Measurements from ENCODE around the gene DIP2C.
A peak's percentile ranks its signal among the peaks of the same experiment; 100 is the strongest.
"Not testable (repeated sequence)": the region's sequence is repeated elsewhere in the genome, so short reads cannot be mapped to it uniquely, and the experiment has no call there.

The DIP2C gene

GRCh38 chr10:269440-270074 is 419.9 kb downstream of the DIP2C start:
- Mint-ChIP-seq H3K36me3 (no peaks in the 10 kb centered on the region), H3K4me1 (ENCODE audit: low read depth) (no peaks in the 10 kb centered on the region), H3K27me3 (no peaks in the 10 kb centered on the region), H3K27ac (no peak overlapping the region), H3K4me3 (no peak overlapping the region), H3K9me3 (ENCODE audit: low read depth) (no peaks in the 10 kb centered on the region)

- H3K27me3 Mint-ChIP-seq, result no peaks in the 10 kb centered on the region
- no peak overlapping the region for H3K27ac Mint-ChIP-seq
- no peaks in the 10 kb centered on the region for H3K9me3 Mint-ChIP-seq (ENCODE audit: low read depth)
- no peaks in the 10 kb centered on the region for H3K4me1 Mint-ChIP-seq (ENCODE audit: low read depth)
- H3K36me3 Mint-ChIP-seq, result no peaks in the 10 kb centered on the region
- no peak overlapping the region for H3K4me3 Mint-ChIP-seq
Observed at GRCh38 chr10:267705-268104, 421.8 kb downstream of the DIP2C start.

- H3K36me3 Mint-ChIP-seq, result no peaks in the 10 kb centered on the region
- no peaks in the 10 kb centered on the region for H3K9me3 Mint-ChIP-seq (ENCODE audit: low read depth)
- no peaks in the 10 kb centered on the region for H3K4me1 Mint-ChIP-seq (ENCODE audit: low read depth)
- no peak overlapping the region for H3K27ac Mint-ChIP-seq
- no peaks in the 10 kb centered on the region for H3K27me3 Mint-ChIP-seq
- H3K4me3 Mint-ChIP-seq, result no peak overlapping the region
Observed at GRCh38 chr10:266974-267425, 422.5 kb downstream of the DIP2C start.

GRCh38 chr10:265816-266588 is 423.5 kb downstream of the DIP2C start:
- not testable (repeated sequence) for H3K9me3 Mint-ChIP-seq (ENCODE audit: low read depth); H3K27me3 Mint-ChIP-seq; H3K36me3 Mint-ChIP-seq; H3K4me1 Mint-ChIP-seq (ENCODE audit: low read depth); H3K27ac Mint-ChIP-seq; H3K4me3 Mint-ChIP-seq

GRCh38 chr10:265074-265440 is 424.4 kb downstream of the DIP2C start:
- H3K9me3 Mint-ChIP-seq (ENCODE audit: low read depth); H3K27ac Mint-ChIP-seq: not testable (repeated sequence)

GRCh38 chr10:264160-265073 is 425.1 kb downstream of the DIP2C start:
- not testable (repeated sequence) for H3K4me3 Mint-ChIP-seq; H3K27me3 Mint-ChIP-seq; H3K4me1 Mint-ChIP-seq (ENCODE audit: low read depth); H3K36me3 Mint-ChIP-seq; H3K9me3 Mint-ChIP-seq (ENCODE audit: low read depth); H3K27ac Mint-ChIP-seq

More at GRCh38 chr10:265074-265440, 424.4 kb downstream of the DIP2C start:
- H3K27me3 Mint-ChIP-seq; H3K4me3 Mint-ChIP-seq; H3K4me1 Mint-ChIP-seq (ENCODE audit: low read depth); H3K36me3 Mint-ChIP-seq: not testable (repeated sequence)

GRCh38 chr10:260819-261429 is 428.5 kb downstream of the DIP2C start:
- no peaks in the 10 kb centered on the region for H3K36me3 Mint-ChIP-seq
- no peaks in the 10 kb centered on the region for H3K9me3 Mint-ChIP-seq (ENCODE audit: low read depth)

GRCh38 chr10:251982-252582 is 437.4 kb downstream of the DIP2C start:
- Mint-ChIP-seq H3K27me3 (no peaks in the 10 kb centered on the region), H3K4me1 (ENCODE audit: low read depth) (no peaks in the 10 kb centered on the region), H3K27ac (no peak overlapping the region), H3K4me3 (no peak overlapping the region), H3K9me3 (ENCODE audit: low read depth) (no peaks in the 10 kb centered on the region), H3K36me3 (peaks cover 14% of the 10 kb centered on the region)

More at GRCh38 chr10:260819-261429, 428.5 kb downstream of the DIP2C start:
- Mint-ChIP-seq H3K4me1 (ENCODE audit: low read depth) (no peaks in the 10 kb centered on the region), H3K4me3 (no peak overlapping the region), H3K27ac (no peak overlapping the region), H3K27me3 (no peaks in the 10 kb centered on the region)

- Mint-ChIP-seq H3K4me1 (ENCODE audit: low read depth) (no peaks in the 10 kb centered on the region), H3K27ac (no peak overlapping the region), H3K36me3 (peaks cover 16% of the 10 kb centered on the region), H3K9me3 (ENCODE audit: low read depth) (no peaks in the 10 kb centered on the region), H3K4me3 (no peak overlapping the region), H3K27me3 (no peaks in the 10 kb centered on the region)
Observed at GRCh38 chr10:248307-248706, 441.2 kb downstream of the DIP2C start.

- H3K9me3 Mint-ChIP-seq (ENCODE audit: low read depth), result no peaks in the 10 kb centered on the region
- peaks cover 13% of the 10 kb centered on the region for H3K36me3 Mint-ChIP-seq
- H3K27ac Mint-ChIP-seq, result no peak overlapping the region
- no peaks in the 10 kb centered on the region for H3K4me1 Mint-ChIP-seq (ENCODE audit: low read depth)
- no peaks in the 10 kb centered on the region for H3K27me3 Mint-ChIP-seq
- H3K4me3 Mint-ChIP-seq, result no peak overlapping the region
Observed at GRCh38 chr10:247480-247879, 442.0 kb downstream of the DIP2C start.

GRCh38 chr10:246431-246830 is 443.0 kb downstream of the DIP2C start:
- Mint-ChIP-seq H3K4me1 (ENCODE audit: low read depth) (no peaks in the 10 kb centered on the region), H3K9me3 (ENCODE audit: low read depth) (no peaks in the 10 kb centered on the region), H3K27ac (no peak overlapping the region), H3K36me3 (peaks cover 13% of the 10 kb centered on the region), H3K4me3 (no peak overlapping the region), H3K27me3 (no peaks in the 10 kb centered on the region)

- H3K4me3 Mint-ChIP-seq, result no peak overlapping the region
- H3K27ac Mint-ChIP-seq, result peak overlapping the region; percentile 41
- no peaks in the 10 kb centered on the region for H3K4me1 Mint-ChIP-seq (ENCODE audit: low read depth)
- H3K27me3 Mint-ChIP-seq, result no peaks in the 10 kb centered on the region
- H3K9me3 Mint-ChIP-seq (ENCODE audit: low read depth), result no peaks in the 10 kb centered on the region
- H3K36me3 Mint-ChIP-seq, result peaks cover 11% of the 10 kb centered on the region
Observed at GRCh38 chr10:244227-244626, 445.2 kb downstream of the DIP2C start.

- Mint-ChIP-seq H3K4me3 (no peak overlapping the region), H3K4me1 (ENCODE audit: low read depth) (no peaks in the 10 kb centered on the region), H3K27me3 (no peaks in the 10 kb centered on the region), H3K9me3 (ENCODE audit: low read depth) (no peaks in the 10 kb centered on the region), H3K27ac (no peak overlapping the region), H3K36me3 (peaks cover 9% of the 10 kb centered on the region)
Observed at GRCh38 chr10:241966-242643, 447.4 kb downstream of the DIP2C start.

GRCh38 chr10:241451-241850 is 448.0 kb downstream of the DIP2C start:
- Mint-ChIP-seq H3K9me3 (ENCODE audit: low read depth) (no peaks in the 10 kb centered on the region), H3K4me3 (no peak overlapping the region), H3K36me3 (peaks cover 3% of the 10 kb centered on the region), H3K27me3 (no peaks in the 10 kb centered on the region), H3K4me1 (ENCODE audit: low read depth) (no peaks in the 10 kb centered on the region), H3K27ac (no peak overlapping the region)
